Measurements from ENCODE around the gene KRTAP5-10. TPM values are rescaled to one million over a fixed set of nuclear protein-coding genes. Genes with fewer than 3 reads are reported as not detected.
"Not testable (repeated sequence)": the region's sequence is repeated elsewhere in the genome, so short reads cannot be mapped to it uniquely, and the experiment has no call there.

Gene KRTAP5-10
- total RNA-seq, 2 experiments from 2014 or later, result not detected

- CTCF ChIA-PET, result no interaction called here
- intact Hi-C loops (cut with micrococcal nuclease), result no loop called here
- Mint-ChIP-seq H3K27ac (no peak overlapping the region), H3K36me3 (ENCODE audit: low read depth) (no peaks in the 10 kb centered on the region), H3K4me1 (ENCODE audit: low read depth) (peaks cover 3% of the 10 kb centered on the region), H3K4me3 (no peak overlapping the region), H3K9me3 (peaks cover 3% of the 10 kb centered on the region), H3K27me3 (peaks cover 2% of the 10 kb centered on the region)
- POLR2A ChIA-PET, result no interaction called here
- ATAC-seq, result no peak
- no peak for DNase-seq
- TF ChIP-seq CTCF (IDR thresholded peaks at IDR 0.05), result no peak
Measured at GRCh38 chr11:71535825-71536224, 29.5 kb upstream of the KRTAP5-10 start.

- Mint-ChIP-seq H3K4me1 (ENCODE audit: low read depth) (peaks cover 5% of the 10 kb centered on the region), H3K4me3 (no peak overlapping the region), H3K27me3 (peaks cover 2% of the 10 kb centered on the region), H3K9me3 (peaks cover 10% of the 10 kb centered on the region), H3K36me3 (ENCODE audit: low read depth) (no peaks in the 10 kb centered on the region), H3K27ac (no peak overlapping the region)
- ChIA-PET CTCF (no interaction called here), POLR2A (no interaction called here)
- intact Hi-C loops (cut with micrococcal nuclease), result no loop called here
- DNase-seq (no peak), ATAC-seq (no peak)
- no peak for TF ChIP-seq CTCF (IDR thresholded peaks at IDR 0.05)
Measured at GRCh38 chr11:71537537-71537936, 27.8 kb upstream of the KRTAP5-10 start.

- H3K27me3 Mint-ChIP-seq; ATAC-seq; H3K9me3 Mint-ChIP-seq; H3K4me3 Mint-ChIP-seq; H3K36me3 Mint-ChIP-seq (ENCODE audit: low read depth); intact Hi-C loops (cut with micrococcal nuclease); CTCF ChIA-PET; POLR2A ChIA-PET; H3K27ac Mint-ChIP-seq; H3K4me1 Mint-ChIP-seq (ENCODE audit: low read depth); DNase-seq: not testable (repeated sequence)
Measured at GRCh38 chr11:71537977-71538665, 27.2 kb upstream of the KRTAP5-10 start, which contains the start of gene KRTAP5-8. KRTAP5-8 (plus strand) TSS chr11:71538025; CDS start chr11:71538056, 31 bp downstream.

GRCh38 chr11:71538666-71538990 is 26.7 kb upstream of the KRTAP5-10 start:
- POLR2A ChIA-PET, result no interaction called here
- H3K9me3 Mint-ChIP-seq, result peaks cover 10% of the 10 kb centered on the region
- intact Hi-C loops (cut with micrococcal nuclease), result no loop called here
- H3K27ac Mint-ChIP-seq, result no peak overlapping the region
- DNase-seq (no peak), ATAC-seq (no peak)
- H3K4me3 Mint-ChIP-seq, result no peak overlapping the region
- CTCF ChIA-PET, result no interaction called here
- peaks cover 5% of the 10 kb centered on the region for H3K27me3 Mint-ChIP-seq
- peaks cover 14% of the 10 kb centered on the region for H3K4me1 Mint-ChIP-seq (ENCODE audit: low read depth)
- TF ChIP-seq CTCF (IDR thresholded peaks at IDR 0.05), result no peak
- no peaks in the 10 kb centered on the region for H3K36me3 Mint-ChIP-seq (ENCODE audit: low read depth)

GRCh38 chr11:71539017-71539416 is 26.3 kb upstream of the KRTAP5-10 start:
- H3K4me1 Mint-ChIP-seq (ENCODE audit: low read depth), result peaks cover 18% of the 10 kb centered on the region
- no peak overlapping the region for H3K27ac Mint-ChIP-seq
- peaks cover 5% of the 10 kb centered on the region for H3K27me3 Mint-ChIP-seq
- ChIA-PET POLR2A (no interaction called here), CTCF (no interaction called here)
- no peak for DNase-seq
- H3K4me3 Mint-ChIP-seq, result no peak overlapping the region
- intact Hi-C loops (cut with micrococcal nuclease), result no loop called here
- H3K9me3 Mint-ChIP-seq, result peaks cover 10% of the 10 kb centered on the region
- no peak for TF ChIP-seq CTCF (IDR thresholded peaks at IDR 0.05)
- ATAC-seq, result no peak
- no peaks in the 10 kb centered on the region for H3K36me3 Mint-ChIP-seq (ENCODE audit: low read depth)

GRCh38 chr11:71539971-71540370 is 25.4 kb upstream of the KRTAP5-10 start:
- CTCF ChIA-PET; H3K4me3 Mint-ChIP-seq; H3K36me3 Mint-ChIP-seq (ENCODE audit: low read depth); DNase-seq; H3K27me3 Mint-ChIP-seq; intact Hi-C loops (cut with micrococcal nuclease); POLR2A ChIA-PET; H3K9me3 Mint-ChIP-seq; ATAC-seq; H3K27ac Mint-ChIP-seq: not testable (repeated sequence)
- peaks cover 23% of the 10 kb centered on the region for H3K4me1 Mint-ChIP-seq (ENCODE audit: low read depth)

- POLR2A ChIA-PET; H3K27me3 Mint-ChIP-seq; H3K27ac Mint-ChIP-seq; CTCF ChIA-PET; intact Hi-C loops (cut with micrococcal nuclease); ATAC-seq; H3K36me3 Mint-ChIP-seq (ENCODE audit: low read depth); DNase-seq; H3K4me3 Mint-ChIP-seq; H3K9me3 Mint-ChIP-seq: not testable (repeated sequence)
- H3K4me1 Mint-ChIP-seq (ENCODE audit: low read depth), result peaks cover 23% of the 10 kb centered on the region
Measured at GRCh38 chr11:71540521-71541304, 24.6 kb upstream of the KRTAP5-10 start.
